ENCODE results near the gene OR5AK2.

Gene OR5AK2

DNA sequence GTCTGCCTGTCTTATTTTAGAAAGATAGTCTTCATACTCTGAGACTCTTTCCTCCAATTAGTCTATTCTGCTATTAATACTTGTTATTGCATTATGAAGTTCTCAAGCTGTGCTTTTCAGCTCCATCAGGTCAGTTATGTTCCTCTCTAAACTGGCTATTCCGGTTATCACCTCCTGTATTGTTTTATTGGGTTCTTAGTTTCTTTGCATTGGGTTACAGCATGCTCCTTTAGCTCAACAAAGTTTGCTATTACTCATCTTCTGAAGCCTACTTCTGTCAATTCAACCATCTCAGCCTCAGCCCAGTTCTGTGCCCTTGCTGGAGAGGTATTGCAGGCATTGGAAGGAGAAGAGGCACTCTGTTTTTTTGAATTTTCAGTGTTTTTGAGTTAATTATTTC, 21.0 kb upstream of the OR5AK2 start:
- H3K4me1 ChIP-seq (ENCODE audit: insufficient read depth, poor library complexity, severe bottlenecking) = no peaks in the 10 kb centered on the region
- no peak for ATAC-seq (ENCODE audit: low read depth)
- no peaks in the 10 kb centered on the region for H3K27me3 ChIP-seq (ENCODE audit: insufficient read depth, poor library complexity, severe bottlenecking)

DNA sequence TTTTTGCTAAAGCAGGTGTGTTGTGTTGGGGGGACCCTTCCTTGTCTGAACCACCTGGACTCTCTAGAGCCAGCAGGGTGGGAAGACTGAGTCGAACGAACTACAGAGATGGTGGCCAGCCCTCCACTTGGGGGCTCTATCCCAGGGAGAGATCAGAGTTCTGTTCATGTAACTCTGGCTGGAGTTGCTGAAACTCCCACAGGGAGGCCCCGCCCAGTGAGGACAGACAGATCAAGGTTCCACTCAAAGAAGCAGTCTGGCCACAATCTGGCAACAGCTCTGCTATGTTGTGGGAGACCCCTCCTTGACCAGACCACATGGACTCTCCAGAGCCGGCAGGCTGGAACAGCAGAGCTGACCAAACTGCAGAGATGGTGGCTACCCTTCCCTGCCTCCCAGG, 20.2 kb upstream of the OR5AK2 start:
- H3K4me3 ChIP-seq (ENCODE audit: severe bottlenecking) = no peak overlapping the region
- H3K9me3 ChIP-seq (ENCODE audit: severe bottlenecking) = no peaks in the 10 kb centered on the region
- no peaks in the 10 kb centered on the region for H3K36me3 ChIP-seq (ENCODE audit: low read depth)
- TF ChIP-seq, protein P1, sequence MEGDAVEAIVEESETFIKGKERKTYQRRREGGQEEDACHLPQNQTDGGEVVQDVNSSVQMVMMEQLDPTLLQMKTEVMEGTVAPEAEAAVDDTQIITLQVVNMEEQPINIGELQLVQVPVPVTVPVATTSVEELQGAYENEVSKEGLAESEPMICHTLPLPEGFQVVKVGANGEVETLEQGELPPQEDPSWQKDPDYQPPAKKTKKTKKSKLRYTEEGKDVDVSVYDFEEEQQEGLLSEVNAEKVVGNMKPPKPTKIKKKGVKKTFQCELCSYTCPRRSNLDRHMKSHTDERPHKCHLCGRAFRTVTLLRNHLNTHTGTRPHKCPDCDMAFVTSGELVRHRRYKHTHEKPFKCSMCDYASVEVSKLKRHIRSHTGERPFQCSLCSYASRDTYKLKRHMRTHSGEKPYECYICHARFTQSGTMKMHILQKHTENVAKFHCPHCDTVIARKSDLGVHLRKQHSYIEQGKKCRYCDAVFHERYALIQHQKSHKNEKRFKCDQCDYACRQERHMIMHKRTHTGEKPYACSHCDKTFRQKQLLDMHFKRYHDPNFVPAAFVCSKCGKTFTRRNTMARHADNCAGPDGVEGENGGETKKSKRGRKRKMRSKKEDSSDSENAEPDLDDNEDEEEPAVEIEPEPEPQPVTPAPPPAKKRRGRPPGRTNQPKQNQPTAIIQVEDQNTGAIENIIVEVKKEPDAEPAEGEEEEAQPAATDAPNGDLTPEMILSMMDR (IDR thresholded peaks at IDR 0.05; ENCODE audit: poor library complexity, severe bottlenecking) = no peak
- no peak for DNase-seq (ENCODE audit: low spot score)
- ATAC-seq (ENCODE audit: low read depth) = no peak
- H3K27ac ChIP-seq (ENCODE audit: poor library complexity, severe bottlenecking) = no peak overlapping the region
- H3K27me3 ChIP-seq (ENCODE audit: insufficient read depth, poor library complexity, severe bottlenecking) = no peaks in the 10 kb centered on the region
- no peaks in the 10 kb centered on the region for H3K4me1 ChIP-seq (ENCODE audit: insufficient read depth, poor library complexity, severe bottlenecking)

More for the DNA sequence above, 21.0 kb upstream of the OR5AK2 start:
- Histone ChIP-seq H3K4me3 (ENCODE audit: severe bottlenecking) (no peak overlapping the region), H3K27ac (ENCODE audit: poor library complexity, severe bottlenecking) (no peak overlapping the region), H3K36me3 (ENCODE audit: low read depth) (no peaks in the 10 kb centered on the region), H3K9me3 (ENCODE audit: severe bottlenecking) (no peaks in the 10 kb centered on the region)
- DNase-seq (ENCODE audit: low spot score) = no peak
- TF ChIP-seq, protein P1 (IDR thresholded peaks at IDR 0.05; ENCODE audit: poor library complexity, severe bottlenecking) = no peak

DNA sequence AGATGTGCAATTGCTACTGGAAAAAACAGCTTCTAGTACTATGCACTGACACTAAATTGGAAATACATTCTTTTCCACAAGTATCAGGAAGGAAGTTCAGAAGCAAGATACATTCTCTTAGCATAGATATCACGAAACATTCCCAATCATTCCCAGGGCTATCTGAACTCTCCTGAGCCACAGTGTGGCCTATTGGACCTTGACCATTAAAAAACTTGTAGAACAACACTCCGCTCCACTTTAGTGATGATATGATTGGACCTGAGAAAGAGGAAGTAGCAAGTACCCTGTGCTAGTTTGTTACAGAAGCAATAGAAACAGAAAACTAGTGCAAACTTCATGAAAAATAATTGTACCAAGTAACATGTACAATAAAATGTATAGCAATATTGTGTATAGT, 11.4 kb upstream of the OR5AK2 start:
- ATAC-seq (ENCODE audit: low read depth) (no peak), DNase-seq (ENCODE audit: low spot score) (no peak)
- H3K36me3 ChIP-seq (ENCODE audit: low read depth) = no peaks in the 10 kb centered on the region
- H3K27ac ChIP-seq (ENCODE audit: poor library complexity, severe bottlenecking) = no peak overlapping the region
- TF ChIP-seq, protein P1 (IDR thresholded peaks at IDR 0.05; ENCODE audit: poor library complexity, severe bottlenecking) = no peak
- no peak overlapping the region for H3K4me3 ChIP-seq (ENCODE audit: severe bottlenecking)
- H3K9me3 ChIP-seq (ENCODE audit: severe bottlenecking) = no peaks in the 10 kb centered on the region
- no peaks in the 10 kb centered on the region for H3K27me3 ChIP-seq (ENCODE audit: insufficient read depth, poor library complexity, severe bottlenecking)
- H3K4me1 ChIP-seq (ENCODE audit: insufficient read depth, poor library complexity, severe bottlenecking) = no peaks in the 10 kb centered on the region

DNA sequence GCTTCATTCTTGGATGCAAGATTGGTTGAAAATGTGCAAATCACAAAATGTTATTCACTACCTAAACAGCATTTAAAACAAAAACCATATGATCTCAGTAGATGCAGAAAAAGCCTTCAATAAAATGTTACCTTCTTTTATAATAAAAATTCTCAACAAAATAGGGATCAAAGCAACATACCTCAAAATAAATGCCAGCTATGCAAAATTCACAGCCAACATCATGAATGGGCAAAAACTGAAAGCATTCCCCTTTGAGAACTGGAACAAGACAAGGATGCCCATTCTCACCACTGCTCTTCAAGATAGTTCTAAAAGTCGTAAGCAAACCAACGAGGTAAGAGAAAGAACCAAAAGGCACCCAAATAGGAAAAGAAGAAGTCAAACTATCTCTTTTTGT, 2.0 kb downstream of the OR5AK2 start:
- no peak for DNase-seq (ENCODE audit: low spot score)
- Histone ChIP-seq H3K4me1 (ENCODE audit: insufficient read depth, poor library complexity, severe bottlenecking) (no peaks in the 10 kb centered on the region), H3K9me3 (ENCODE audit: severe bottlenecking) (no peaks in the 10 kb centered on the region), H3K36me3 (ENCODE audit: low read depth) (no peaks in the 10 kb centered on the region), H3K4me3 (ENCODE audit: severe bottlenecking) (no peak overlapping the region), H3K27ac (ENCODE audit: poor library complexity, severe bottlenecking) (no peak overlapping the region), H3K27me3 (ENCODE audit: insufficient read depth, poor library complexity, severe bottlenecking) (no peaks in the 10 kb centered on the region)
- TF ChIP-seq, protein P1 (IDR thresholded peaks at IDR 0.05; ENCODE audit: poor library complexity, severe bottlenecking) = no peak
- no peak for ATAC-seq (ENCODE audit: low read depth)

DNA sequence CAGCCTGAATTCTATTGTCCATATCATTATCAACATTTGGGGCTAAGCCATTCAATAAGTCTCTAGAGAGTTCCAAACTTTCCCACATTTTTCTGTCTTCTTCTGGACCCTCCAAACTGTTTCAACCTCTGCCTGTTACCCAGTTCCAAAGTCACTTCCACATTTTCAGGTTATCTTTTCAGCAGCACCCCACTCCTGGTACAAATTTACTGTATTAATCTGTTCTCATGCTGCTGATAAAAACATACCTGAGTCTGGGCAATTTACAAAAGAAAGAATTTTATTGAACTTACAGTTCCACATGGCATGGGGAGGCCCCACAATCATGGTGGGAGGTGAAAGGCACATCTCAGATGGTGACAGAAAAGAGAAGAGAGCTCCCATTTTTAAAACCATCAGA, 5.8 kb downstream of the OR5AK2 start:
- Histone ChIP-seq H3K4me1 (ENCODE audit: insufficient read depth, poor library complexity, severe bottlenecking) (no peaks in the 10 kb centered on the region), H3K27me3 (ENCODE audit: insufficient read depth, poor library complexity, severe bottlenecking) (no peaks in the 10 kb centered on the region), H3K4me3 (ENCODE audit: severe bottlenecking) (no peak overlapping the region), H3K9me3 (ENCODE audit: severe bottlenecking) (no peaks in the 10 kb centered on the region), H3K27ac (ENCODE audit: poor library complexity, severe bottlenecking) (no peak overlapping the region), H3K36me3 (ENCODE audit: low read depth) (no peaks in the 10 kb centered on the region)
- TF ChIP-seq, protein P1 (IDR thresholded peaks at IDR 0.05; ENCODE audit: poor library complexity, severe bottlenecking) = no peak
- DNase-seq (ENCODE audit: low spot score) (no peak), ATAC-seq (ENCODE audit: low read depth) (no peak)

All from RWPE2 (cell line).